GM18519 (cell line): ENCODE results near the gene DLGAP1.
A peak's percentile ranks its signal among the peaks of the same experiment; 100 is the strongest.

Experiments
- ATAC-seq: cut with Tn5 transposase; IDR thresholded peaks from one replicate; pipeline ENCODE4 v1.9.1; 2021; ENCODE audit warnings: mild to moderate bottlenecking, moderate library complexity; ENCODE audit not compliant: unreplicated experiment, low FRiP score

The DLGAP1 gene

GRCh38 chr18:3799515-3799914 lies 655.6 kb downstream of the DLGAP1 start:
- no peak for ATAC-seq

- no peak for ATAC-seq
These were observed 657.1 kb downstream of the DLGAP1 start for GRCh38 chr18:3798032-3798431.

GRCh38 chr18:3796434-3796833 lies 658.7 kb downstream of the DLGAP1 start:
- ATAC-seq, result no peak

GRCh38 chr18:3794537-3795348 lies 660.4 kb downstream of the DLGAP1 start:
- no peak for ATAC-seq

- ATAC-seq, result no peak
These were observed 661.6 kb downstream of the DLGAP1 start for GRCh38 chr18:3793545-3793944.

GRCh38 chr18:3793111-3793510 lies 662.0 kb downstream of the DLGAP1 start:
- no peak for ATAC-seq

- ATAC-seq, result no peak
These were observed 662.4 kb downstream of the DLGAP1 start for GRCh38 chr18:3792711-3793110.

- ATAC-seq, result no peak
These were observed 663.9 kb downstream of the DLGAP1 start for GRCh38 chr18:3791238-3791637.

GRCh38 chr18:3790703-3791102 lies 664.4 kb downstream of the DLGAP1 start:
- no peak for ATAC-seq

- ATAC-seq, result no peak
These were observed 665.6 kb downstream of the DLGAP1 start for GRCh38 chr18:3789525-3789924.

GRCh38 chr18:3784949-3785348 lies 670.2 kb downstream of the DLGAP1 start:
- no peak for ATAC-seq

GRCh38 chr18:3782901-3783300 lies 672.2 kb downstream of the DLGAP1 start:
- ATAC-seq, result no peak

GRCh38 chr18:3777719-3778118 lies 677.4 kb downstream of the DLGAP1 start:
- no peak for ATAC-seq

GRCh38 chr18:3777122-3777521 lies 678.0 kb downstream of the DLGAP1 start:
- ATAC-seq, result no peak

GRCh38 chr18:3775996-3776395 lies 679.1 kb downstream of the DLGAP1 start:
- no peak for ATAC-seq

GRCh38 chr18:3773303-3773702 lies 681.8 kb downstream of the DLGAP1 start:
- ATAC-seq, result no peak

- ATAC-seq, result peak; percentile 94
These were observed 683.8 kb downstream of the DLGAP1 start for GRCh38 chr18:3771121-3771971.

GRCh38 chr18:3761266-3761665 lies 693.8 kb downstream of the DLGAP1 start:
- ATAC-seq, result no peak

GRCh38 chr18:3760741-3761140 lies 694.4 kb downstream of the DLGAP1 start:
- no peak for ATAC-seq

- no peak for ATAC-seq
These were observed 696.0 kb downstream of the DLGAP1 start for GRCh38 chr18:3759099-3759498.

- ATAC-seq, result no peak
These were observed 696.6 kb downstream of the DLGAP1 start for GRCh38 chr18:3758531-3758930.

- no peak for ATAC-seq
These were observed 697.7 kb downstream of the DLGAP1 start for GRCh38 chr18:3757361-3757760.
